ENCODE results near the gene SRC. TPM values are rescaled to one million over a fixed set of nuclear protein-coding genes. Genes with fewer than 3 reads are reported as not detected.

Gene SRC
- total and polyA plus RNA-seq, 10 donors, result 7.0 to 68.0 (median 31.2) TPM

DNA sequence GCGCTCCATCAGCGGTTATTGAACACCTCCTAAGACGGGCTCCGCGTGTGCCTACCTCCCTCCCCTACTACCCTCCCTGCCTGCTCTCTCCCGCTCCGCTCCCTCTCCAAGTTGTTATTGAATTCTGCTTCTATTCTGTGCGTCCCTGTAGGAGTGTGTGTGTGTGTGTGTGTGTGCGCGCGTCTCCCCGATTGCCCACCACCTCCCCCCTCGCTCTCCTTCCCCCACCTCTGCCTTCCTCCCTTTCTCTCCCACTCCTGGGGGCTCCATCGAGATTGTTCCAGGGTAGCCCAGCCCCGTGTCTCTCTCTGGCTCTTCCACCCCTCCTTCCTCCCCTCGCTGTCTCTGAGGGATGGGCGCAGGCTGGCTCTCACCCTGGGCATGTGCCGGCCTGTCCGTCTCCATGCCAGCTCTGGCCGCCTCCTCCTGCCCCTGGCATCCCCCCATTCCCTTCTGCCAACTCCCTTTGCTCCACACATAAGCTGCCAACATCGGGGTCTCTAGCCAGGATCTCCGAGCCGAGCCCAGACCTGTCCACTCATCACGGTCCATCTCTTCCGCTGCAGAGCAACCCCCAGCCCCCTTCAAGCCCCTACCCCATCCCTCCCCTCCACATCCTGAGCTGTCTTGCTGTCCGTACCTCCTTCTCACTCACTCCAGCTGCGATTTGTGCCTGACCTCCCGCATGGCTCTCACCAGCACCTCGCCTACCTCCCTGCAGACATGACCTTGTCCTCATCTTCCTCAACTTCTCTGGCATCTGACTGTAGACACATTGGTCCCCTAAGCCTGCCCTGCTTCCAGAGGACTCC, 68.5 kb downstream of the SRC start:
- H3K4me1 ChIP-seq, result peaks cover 0 to 31% (median 17%) of the 10 kb centered on the region in 6 donors
- WGBS, 5 donors, result 72 to 81% (median 78%) methylated on average over 29 of the region's 29 CpGs
- H3K27me3 ChIP-seq (replicated peaks in 1 of 7), result peaks cover 0 to 35% (median 0%) of the 10 kb centered on the region in 7 donors
- DNase-seq, result no peak
- H3K36me3 ChIP-seq, result no peaks in the 10 kb centered on the region
- intact Hi-C loops (cut with DNase I; ENCODE audit: low total_unique reads), result no loop called here
- no peak overlapping the region for H3K4me3 ChIP-seq
- no peaks in the 10 kb centered on the region for H3K9me3 ChIP-seq
- H3K27ac ChIP-seq, result no peak overlapping the region
- TF ChIP-seq, protein P1, sequence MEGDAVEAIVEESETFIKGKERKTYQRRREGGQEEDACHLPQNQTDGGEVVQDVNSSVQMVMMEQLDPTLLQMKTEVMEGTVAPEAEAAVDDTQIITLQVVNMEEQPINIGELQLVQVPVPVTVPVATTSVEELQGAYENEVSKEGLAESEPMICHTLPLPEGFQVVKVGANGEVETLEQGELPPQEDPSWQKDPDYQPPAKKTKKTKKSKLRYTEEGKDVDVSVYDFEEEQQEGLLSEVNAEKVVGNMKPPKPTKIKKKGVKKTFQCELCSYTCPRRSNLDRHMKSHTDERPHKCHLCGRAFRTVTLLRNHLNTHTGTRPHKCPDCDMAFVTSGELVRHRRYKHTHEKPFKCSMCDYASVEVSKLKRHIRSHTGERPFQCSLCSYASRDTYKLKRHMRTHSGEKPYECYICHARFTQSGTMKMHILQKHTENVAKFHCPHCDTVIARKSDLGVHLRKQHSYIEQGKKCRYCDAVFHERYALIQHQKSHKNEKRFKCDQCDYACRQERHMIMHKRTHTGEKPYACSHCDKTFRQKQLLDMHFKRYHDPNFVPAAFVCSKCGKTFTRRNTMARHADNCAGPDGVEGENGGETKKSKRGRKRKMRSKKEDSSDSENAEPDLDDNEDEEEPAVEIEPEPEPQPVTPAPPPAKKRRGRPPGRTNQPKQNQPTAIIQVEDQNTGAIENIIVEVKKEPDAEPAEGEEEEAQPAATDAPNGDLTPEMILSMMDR (IDR thresholded peaks at IDR 0.05 in 8 of 11, conservative IDR thresholded peaks at IDR 0.05 in 3 of 11), result no peak
- no peak for TF ChIP-seq POLR2A (IDR thresholded peaks at IDR 0.05)
- TF ChIP-seq POLR2AphosphoS5 (IDR thresholded peaks at IDR 0.05), result no peak

DNA sequence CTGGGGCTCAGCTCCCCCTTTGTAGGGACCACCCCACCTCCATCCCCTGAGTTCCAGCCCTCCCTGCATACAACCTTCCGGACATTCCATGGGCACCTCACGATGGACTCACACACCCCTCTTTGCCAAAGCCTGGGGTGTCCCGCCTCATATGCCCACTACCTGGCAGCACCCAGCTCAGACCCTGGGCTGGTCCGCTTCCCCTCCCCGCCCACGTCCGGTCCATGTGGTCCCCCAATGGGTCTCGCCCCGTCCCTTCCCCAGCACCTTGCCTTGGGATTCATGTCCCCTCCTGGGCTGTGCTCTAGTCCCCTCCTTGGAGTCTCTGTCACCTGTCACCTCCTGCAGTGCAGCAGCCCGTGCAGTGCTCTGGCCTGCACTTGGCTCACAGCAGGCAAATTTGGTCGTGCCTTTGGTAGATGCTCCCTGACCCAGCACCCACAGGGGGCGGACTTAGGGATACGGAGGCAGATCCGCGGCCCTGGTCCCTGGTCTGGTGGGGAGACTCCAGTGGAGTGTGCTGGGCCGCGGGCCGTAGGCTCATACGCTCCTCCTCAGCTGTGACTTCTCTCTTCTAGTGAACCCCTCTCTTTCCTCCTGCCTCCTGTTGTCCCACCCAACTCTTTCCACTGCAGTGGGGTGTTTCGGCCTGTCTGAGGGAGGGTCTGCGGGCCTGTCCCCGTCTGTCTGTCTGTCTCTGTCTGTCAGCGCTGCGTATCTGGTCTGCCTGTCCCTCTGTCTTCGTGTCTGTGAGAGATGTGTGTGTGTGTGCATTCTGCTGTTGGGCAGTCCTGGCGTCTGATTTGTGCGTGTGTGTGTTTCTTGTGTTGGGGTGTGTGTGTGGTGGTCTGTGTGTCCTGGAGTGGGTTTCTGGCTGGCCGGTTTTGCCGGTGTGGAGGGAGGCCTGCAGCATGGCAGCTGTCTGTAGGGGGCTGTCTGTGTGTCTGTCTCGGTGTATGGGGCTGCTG, 69.5 kb downstream of the SRC start:
- H3K4me1 ChIP-seq, result peaks cover 0 to 28% (median 16%) of the 10 kb centered on the region in 6 donors
- H3K36me3 ChIP-seq, result no peaks in the 10 kb centered on the region
- no peak overlapping the region for H3K27ac ChIP-seq
- intact Hi-C loops (cut with DNase I; ENCODE audit: low total_unique reads), result no loop called here
- 85 to 94% (median 89%) methylated on average over 28 to 30 of the region's 30 CpGs for WGBS, 5 donors
- H3K27me3 ChIP-seq (replicated peaks in 1 of 7), result peaks cover 0 to 41% (median 0%) of the 10 kb centered on the region in 7 donors
- H3K9me3 ChIP-seq, result no peaks in the 10 kb centered on the region
- no peak overlapping the region for H3K4me3 ChIP-seq
- TF ChIP-seq, protein P1 (IDR thresholded peaks at IDR 0.05 in 8 of 11, conservative IDR thresholded peaks at IDR 0.05 in 3 of 11), result no peak
- TF ChIP-seq POLR2AphosphoS5 (IDR thresholded peaks at IDR 0.05) (no peak), POLR2A (IDR thresholded peaks at IDR 0.05) (no peak)
- no peak for DNase-seq

DNA sequence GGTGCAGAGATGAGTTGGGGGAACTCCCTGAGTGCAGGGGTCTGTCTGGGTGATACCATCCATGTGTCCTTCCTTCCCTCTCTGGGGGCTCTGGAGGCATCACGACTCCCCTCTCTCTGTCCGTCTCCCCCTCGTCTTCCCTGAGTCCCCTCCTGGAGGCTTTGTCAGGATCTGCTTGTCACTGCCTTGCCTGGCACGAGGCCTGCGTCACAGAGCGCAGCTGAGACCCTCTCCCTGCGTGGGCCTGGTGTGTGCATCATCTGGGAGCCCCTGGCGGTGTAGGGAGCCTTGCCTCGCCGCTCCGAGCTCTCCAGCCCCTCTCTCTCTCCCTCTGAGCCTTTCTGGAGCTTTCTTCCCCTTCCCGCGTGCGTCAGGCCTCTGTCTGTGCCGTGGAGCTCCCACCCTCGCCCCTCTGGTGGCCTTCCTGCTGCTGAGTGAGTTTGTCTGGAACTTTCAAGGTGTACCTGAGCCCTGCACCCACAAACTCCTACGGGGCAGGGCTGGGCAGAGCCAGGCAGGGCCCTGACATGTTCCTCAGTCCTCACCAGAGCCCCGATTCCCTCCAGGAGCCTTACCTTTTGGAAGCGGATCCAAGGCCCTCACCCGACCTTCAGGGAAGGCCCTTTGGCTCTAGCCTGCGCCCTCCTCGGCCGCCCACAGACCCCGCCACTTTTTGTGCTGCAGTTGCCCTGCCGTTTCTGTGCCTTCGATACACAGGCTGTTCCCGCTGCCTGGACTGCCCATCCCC, 70.3 kb downstream of the SRC start:
- H3K4me1 ChIP-seq, result peaks cover 0 to 22% (median 14%) of the 10 kb centered on the region in 6 donors
- DNase-seq, result no peak
- H3K27me3 ChIP-seq (replicated peaks in 1 of 7), result peaks cover 0 to 50% (median 0%) of the 10 kb centered on the region in 7 donors
- intact Hi-C loops (cut with DNase I; ENCODE audit: low total_unique reads), result no loop called here
- no peak overlapping the region for H3K4me3 ChIP-seq
- H3K27ac ChIP-seq, result no peak overlapping the region
- no peaks in the 10 kb centered on the region for H3K9me3 ChIP-seq
- no peaks in the 10 kb centered on the region for H3K36me3 ChIP-seq
- 86 to 89% (median 87%) methylated on average over 27 of the region's 27 CpGs for WGBS, 5 donors
- no peak for TF ChIP-seq POLR2AphosphoS5 (IDR thresholded peaks at IDR 0.05)
- no peak for TF ChIP-seq POLR2A (IDR thresholded peaks at IDR 0.05)
- TF ChIP-seq, protein P1 (IDR thresholded peaks at IDR 0.05 in 8 of 11, conservative IDR thresholded peaks at IDR 0.05 in 3 of 11), result no peak
